Fibroblast of lung (primary cell): ENCODE data around the gene ARFIP2. TPM values are rescaled to one million over a fixed set of nuclear protein-coding genes. Genes with fewer than 3 reads are reported as not detected.

Experiments
- DNase-seq, 2 donors: peaks; one replicate each; pipeline versions ENCODE4 v3.0.0 to v3.0.0-alpha.2; 2010; ENCODE audit warnings: low read depth in 2 of 2
- H2AFZ ChIP-seq: 2 replicates; pipeline ENCODE4 v1.5.1; 2012; ENCODE audit warnings: low read length, control low read depth, inconsistent platforms
- H3K27ac ChIP-seq: 2 replicates; pipeline ENCODE4 v1.5.1; 2011; ENCODE audit warnings: low read length, control low read depth; ENCODE audit not compliant: insufficient read depth
- H3K27me3 ChIP-seq: 2 replicates; pipeline ENCODE4 v1.5.1; 2011; ENCODE audit warnings: mild to moderate bottlenecking, low read length; ENCODE audit not compliant: control insufficient read depth, insufficient read depth
- H3K36me3 ChIP-seq: 2 replicates; pipeline ENCODE4 v1.5.1; 2011; ENCODE audit warnings: low read length; ENCODE audit not compliant: control insufficient read depth, insufficient read depth
- H3K4me1 ChIP-seq: 2 replicates; pipeline ENCODE4 v1.5.1; 2011; ENCODE audit warnings: low read length; ENCODE audit not compliant: control insufficient read depth, insufficient read depth; ENCODE audit errors: extremely low read depth
- H3K4me2 ChIP-seq: 2 replicates; pipeline ENCODE4 v1.5.1; 2011; ENCODE audit warnings: low read length, control low read depth; ENCODE audit not compliant: insufficient read depth; ENCODE audit errors: extremely low read depth
- H3K4me3 ChIP-seq, 4 experiments: fragments of 200-600 bp in 1 of 4; sonication (generic) in 1 of 4; replicated peaks in 1 of 4; 2 replicates each; pipeline ENCODE4 v1.5.1; 2011 to 2016; ENCODE audit warnings: low read length in 4 of 4, low read depth in 3 of 4, mild to moderate bottlenecking in 3 of 4, control low read depth in 2 of 4, inconsistent platforms in 1 of 4, mixed read lengths in 1 of 4; ENCODE audit not compliant: insufficient read depth in 1 of 4; ENCODE audit errors: control extremely low read depth in 1 of 4
- H3K79me2 ChIP-seq: 2 replicates; pipeline ENCODE4 v1.5.1; 2012; ENCODE audit warnings: mild to moderate bottlenecking, low read length, inconsistent platforms; ENCODE audit not compliant: control insufficient read depth, insufficient read depth
- H3K9ac ChIP-seq: 2 replicates; pipeline ENCODE4 v1.5.1; 2011; ENCODE audit warnings: mild to moderate bottlenecking, low read length, control low read depth; ENCODE audit not compliant: insufficient read depth
- H3K9me3 ChIP-seq: 2 replicates; pipeline ENCODE4 v1.5.1; 2012; ENCODE audit warnings: low read depth, low read length; ENCODE audit not compliant: control insufficient read depth, insufficient read depth
- H4K20me1 ChIP-seq: 2 replicates; pipeline ENCODE4 v1.5.1; 2011; ENCODE audit warnings: low read length; ENCODE audit not compliant: control insufficient read depth, insufficient read depth; ENCODE audit errors: extremely low read depth
- EZH2 ChIP-seq: IDR thresholded peaks from 2 replicates; pipeline ENCODE4 v1.5.1; 2012; ENCODE audit warnings: low read length, control low read depth, mild to moderate bottlenecking; ENCODE audit errors: missing control alignments
- polyA plus RNA-seq, 2 donors: library from polyadenylated mRNA; depleted of rRNA in 1 of 2; stranded (reverse) in 1 of 2; unstranded in 1 of 2; fragments of >200 nt; gene quantifications; 2 replicates each; pipeline ENCODE4 v1.2.1, GENCODE V29; 2011 to 2012; ENCODE audit warnings: missing spikeins in 1 of 2
- total RNA-seq: library from RNA; depleted of rRNA; stranded (reverse); fragments of >200 nt; gene quantifications from 2 replicates; pipeline ENCODE4 v1.2.1, GENCODE V29; 2014
- TF ChIP-seq, protein P1 (sequence below), 2 donors: IDR thresholded peaks in 1 of 2; conservative IDR thresholded peaks in 1 of 2; 1 replicate in 1 of 2; 2 replicates in 1 of 2; pipeline ENCODE4 v1.5.1; 2011 to 2012; ENCODE audit warnings: low read length in 2 of 2, control low read depth in 1 of 2, inconsistent platforms in 1 of 2, low read depth in 1 of 2, mild to moderate bottlenecking in 1 of 2

ARFIP2 gene
- total and polyA plus RNA-seq, 2 donors (not counting 1 experiment from before 2014, with no cell fraction given), result 47.6 to 75.5 TPM

DNA sequence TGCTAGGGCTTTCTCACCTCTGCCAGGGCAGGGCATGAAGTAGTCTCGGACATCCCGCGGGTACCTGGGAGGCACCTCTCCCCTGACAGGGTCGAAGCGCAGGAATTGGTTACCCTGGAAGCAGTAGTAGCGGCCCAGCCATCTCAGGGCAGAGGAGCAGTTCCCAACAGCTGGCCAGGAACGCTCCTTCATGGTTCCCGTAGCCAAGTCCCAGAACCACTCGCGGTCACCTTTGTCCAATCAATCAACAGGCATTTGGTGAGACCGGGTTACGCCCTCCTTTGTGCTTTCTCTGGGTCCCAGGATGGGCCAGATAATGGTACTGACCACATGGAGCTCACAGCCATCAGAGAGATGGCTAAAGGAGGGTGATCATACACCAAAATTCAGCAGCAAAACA is 43.7 kb downstream of the ARFIP2 start:
- Histone ChIP-seq H2AFZ (no peak overlapping the region), H3K4me1 (no peaks in the 10 kb centered on the region), H3K79me2 (no peaks in the 10 kb centered on the region), H3K27me3 (no peaks in the 10 kb centered on the region), H3K36me3 (no peaks in the 10 kb centered on the region), H3K4me3 (no peak overlapping the region), H4K20me1 (no peaks in the 10 kb centered on the region), H3K4me2 (no peak overlapping the region), H3K9me3 (no peaks in the 10 kb centered on the region), H3K27ac (no peak overlapping the region), H3K9ac (no peak overlapping the region)
- TF ChIP-seq, protein P1, sequence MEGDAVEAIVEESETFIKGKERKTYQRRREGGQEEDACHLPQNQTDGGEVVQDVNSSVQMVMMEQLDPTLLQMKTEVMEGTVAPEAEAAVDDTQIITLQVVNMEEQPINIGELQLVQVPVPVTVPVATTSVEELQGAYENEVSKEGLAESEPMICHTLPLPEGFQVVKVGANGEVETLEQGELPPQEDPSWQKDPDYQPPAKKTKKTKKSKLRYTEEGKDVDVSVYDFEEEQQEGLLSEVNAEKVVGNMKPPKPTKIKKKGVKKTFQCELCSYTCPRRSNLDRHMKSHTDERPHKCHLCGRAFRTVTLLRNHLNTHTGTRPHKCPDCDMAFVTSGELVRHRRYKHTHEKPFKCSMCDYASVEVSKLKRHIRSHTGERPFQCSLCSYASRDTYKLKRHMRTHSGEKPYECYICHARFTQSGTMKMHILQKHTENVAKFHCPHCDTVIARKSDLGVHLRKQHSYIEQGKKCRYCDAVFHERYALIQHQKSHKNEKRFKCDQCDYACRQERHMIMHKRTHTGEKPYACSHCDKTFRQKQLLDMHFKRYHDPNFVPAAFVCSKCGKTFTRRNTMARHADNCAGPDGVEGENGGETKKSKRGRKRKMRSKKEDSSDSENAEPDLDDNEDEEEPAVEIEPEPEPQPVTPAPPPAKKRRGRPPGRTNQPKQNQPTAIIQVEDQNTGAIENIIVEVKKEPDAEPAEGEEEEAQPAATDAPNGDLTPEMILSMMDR (conservative IDR thresholded peaks at IDR 0.05 in 1 of 2, IDR thresholded peaks at IDR 0.05 in 1 of 2; ENCODE audit: low read depth in 1 of 2, low read length in 2 of 2), result no peak
- no peak for TF ChIP-seq EZH2
- no peak for DNase-seq

DNA sequence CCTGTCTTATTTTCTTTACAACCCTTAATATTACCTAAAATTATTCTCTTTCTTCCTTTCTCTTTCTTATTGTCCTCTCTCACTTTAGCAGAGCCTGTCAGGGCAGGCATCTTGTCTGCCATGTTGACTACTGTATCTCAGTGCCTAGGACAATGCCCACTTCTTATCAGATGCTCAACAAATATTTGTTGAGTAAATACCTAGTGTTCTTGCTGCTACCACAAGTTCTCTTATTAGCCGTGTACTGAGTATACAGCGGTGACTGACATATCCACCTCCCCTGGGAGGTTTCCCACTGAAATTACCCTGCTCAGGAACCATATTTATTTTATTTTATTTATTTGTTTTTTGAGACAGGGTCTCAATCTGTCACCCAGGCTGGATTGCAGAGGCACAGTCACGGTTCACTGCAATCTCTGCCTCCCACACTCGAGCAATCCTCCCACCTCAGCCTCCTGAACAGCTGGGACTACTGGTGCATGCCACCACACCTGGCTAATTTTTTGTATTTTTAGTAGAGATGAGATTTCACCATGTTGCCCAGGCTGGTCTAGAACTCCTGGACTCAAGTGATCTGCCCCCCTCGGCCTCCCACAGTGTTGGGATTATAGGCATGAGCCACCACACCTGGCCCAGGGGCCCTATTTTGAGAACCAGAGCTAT is 47.0 kb downstream of the ARFIP2 start:
- H3K27ac ChIP-seq, result no peak overlapping the region
- H3K4me1 ChIP-seq, result no peaks in the 10 kb centered on the region
- no peak overlapping the region for H3K4me2 ChIP-seq
- no peaks in the 10 kb centered on the region for H3K79me2 ChIP-seq
- no peak overlapping the region for H3K4me3 ChIP-seq
- no peaks in the 10 kb centered on the region for H3K36me3 ChIP-seq
- no peak for DNase-seq
- no peak overlapping the region for H3K9ac ChIP-seq
- H3K27me3 ChIP-seq, result no peaks in the 10 kb centered on the region
- TF ChIP-seq, protein P1 (conservative IDR thresholded peaks at IDR 0.05 in 1 of 2, IDR thresholded peaks at IDR 0.05 in 1 of 2; ENCODE audit: low read depth in 1 of 2, low read length in 2 of 2), result no peak
- no peak for TF ChIP-seq EZH2
- H3K9me3 ChIP-seq, result no peaks in the 10 kb centered on the region
- no peaks in the 10 kb centered on the region for H4K20me1 ChIP-seq
- H2AFZ ChIP-seq, result no peak overlapping the region

- H3K4me1 ChIP-seq, result no peaks in the 10 kb centered on the region
- no peak overlapping the region for H3K9ac ChIP-seq
- no peaks in the 10 kb centered on the region for H3K79me2 ChIP-seq
- H3K27me3 ChIP-seq, result no peaks in the 10 kb centered on the region
- H3K4me3 ChIP-seq, result no peak overlapping the region
- H3K27ac ChIP-seq, result no peak overlapping the region
- TF ChIP-seq, protein P1 (conservative IDR thresholded peaks at IDR 0.05 in 1 of 2, IDR thresholded peaks at IDR 0.05 in 1 of 2; ENCODE audit: low read depth in 1 of 2, low read length in 2 of 2), result no peak
- TF ChIP-seq EZH2, result no peak
- no peak overlapping the region for H2AFZ ChIP-seq
- no peaks in the 10 kb centered on the region for H3K36me3 ChIP-seq
- H3K9me3 ChIP-seq, result no peaks in the 10 kb centered on the region
- peak in 1 of 2 donors; percentile 79 for DNase-seq
- no peaks in the 10 kb centered on the region for H4K20me1 ChIP-seq
- no peak overlapping the region for H3K4me2 ChIP-seq
Measured at GRCh38 chr11:6431861-6432260, 49.3 kb downstream of the ARFIP2 start.
